Colonic mucosa (tissue), 4 donors: ENCODE results near the gene ZNF221. TPM values are rescaled to one million over a fixed set of nuclear protein-coding genes. Genes with fewer than 3 reads are reported as not detected.

Experiments used
- DNase-seq: peaks from one replicate; pipeline ENCODE4 v3.0.0-alpha.2; 2020
- H3K27ac ChIP-seq: fragments of 200-600 bp; one replicate; pipeline ENCODE4 v1.8.0; 2021
- H3K27me3 ChIP-seq: fragments of 200-600 bp; one replicate; pipeline ENCODE4 v1.8.0; 2021
- H3K36me3 ChIP-seq: fragments of 200-600 bp; one replicate; pipeline ENCODE4 v1.8.0; 2021
- H3K4me1 ChIP-seq: fragments of 200-600 bp; one replicate; pipeline ENCODE4 v1.8.0; 2021; ENCODE audit warnings: mild to moderate bottlenecking
- H3K4me3 ChIP-seq: fragments of 200-600 bp; one replicate; pipeline ENCODE4 v1.8.0; 2021
- H3K9ac ChIP-seq, 2 donors: one replicate each; pipeline ENCODE4 v1.7.0; 2013; ENCODE audit warnings: control low read depth in 2 of 2, low read depth in 2 of 2, low read length in 2 of 2
- H3K9me3 ChIP-seq: fragments of 200-600 bp; one replicate; pipeline ENCODE4 v1.8.0; 2021
- intact Hi-C: fragments of 100-400 bp; cut with DNase I; formaldehyde crosslinking; loops from one replicate; pipeline ENCODE4 v1.14.1; 2022
- total RNA-seq, 2 donors: library from RNA; stranded (reverse); fragmentation: NEBNext Ultra II Directional in 1 of 2; extraction: Animal tissue kit (Norgen Biotek cat#: 25700) in 1 of 2; gene quantifications; one replicate each; pipeline ENCODE4 v1.2.1, GENCODE V29; 2021
- TF ChIP-seq, protein P1 (sequence below): fragments of 200-600 bp; IDR thresholded peaks from one replicate; pipeline ENCODE4 v1.8.0; 2022; ENCODE audit warnings: antibody characterized with exemption, mild to moderate bottlenecking
- donor health status: healthy.
- donor health status: DM: no; HTN: no; CAD: no.
- donor health status: DM: no; HTN: no; CAD: no.

Gene ZNF221
- total RNA-seq, 2 donors from 2014 or later: 2.0 to 2.1 TPM

DNA sequence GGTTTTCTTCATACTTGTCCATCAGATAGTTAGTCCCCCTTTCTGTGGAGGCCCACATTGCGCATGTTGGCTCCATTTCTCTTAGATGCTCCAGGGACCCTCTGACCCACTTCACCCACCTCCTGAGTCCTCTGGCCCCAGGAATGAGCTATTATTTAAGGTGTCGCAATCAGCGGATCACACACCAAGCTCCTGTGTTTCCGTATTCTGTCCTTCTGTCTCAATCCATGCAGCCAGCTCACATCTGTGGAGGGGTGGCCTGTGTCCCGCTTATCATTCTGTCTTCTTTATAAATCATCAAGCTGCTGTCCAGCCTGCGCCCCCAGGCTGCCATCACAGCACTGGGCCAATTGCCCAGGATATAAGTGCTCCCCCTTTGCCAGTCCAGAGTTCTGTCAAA, 56.4 kb downstream of the ZNF221 start:
- Histone ChIP-seq H3K4me1 (no peaks in the 10 kb centered on the region), H3K27ac (no peak overlapping the region), H3K36me3 (peaks cover 18% of the 10 kb centered on the region), H3K4me3 (no peak overlapping the region), H3K9me3 (no peaks in the 10 kb centered on the region), H3K27me3 (no peaks in the 10 kb centered on the region), H3K9ac (no peak overlapping the region)
- TF ChIP-seq, protein P1, sequence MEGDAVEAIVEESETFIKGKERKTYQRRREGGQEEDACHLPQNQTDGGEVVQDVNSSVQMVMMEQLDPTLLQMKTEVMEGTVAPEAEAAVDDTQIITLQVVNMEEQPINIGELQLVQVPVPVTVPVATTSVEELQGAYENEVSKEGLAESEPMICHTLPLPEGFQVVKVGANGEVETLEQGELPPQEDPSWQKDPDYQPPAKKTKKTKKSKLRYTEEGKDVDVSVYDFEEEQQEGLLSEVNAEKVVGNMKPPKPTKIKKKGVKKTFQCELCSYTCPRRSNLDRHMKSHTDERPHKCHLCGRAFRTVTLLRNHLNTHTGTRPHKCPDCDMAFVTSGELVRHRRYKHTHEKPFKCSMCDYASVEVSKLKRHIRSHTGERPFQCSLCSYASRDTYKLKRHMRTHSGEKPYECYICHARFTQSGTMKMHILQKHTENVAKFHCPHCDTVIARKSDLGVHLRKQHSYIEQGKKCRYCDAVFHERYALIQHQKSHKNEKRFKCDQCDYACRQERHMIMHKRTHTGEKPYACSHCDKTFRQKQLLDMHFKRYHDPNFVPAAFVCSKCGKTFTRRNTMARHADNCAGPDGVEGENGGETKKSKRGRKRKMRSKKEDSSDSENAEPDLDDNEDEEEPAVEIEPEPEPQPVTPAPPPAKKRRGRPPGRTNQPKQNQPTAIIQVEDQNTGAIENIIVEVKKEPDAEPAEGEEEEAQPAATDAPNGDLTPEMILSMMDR: no peak
- no peak for DNase-seq
- intact Hi-C loops: no loop called here

- Histone ChIP-seq H3K27me3 (no peaks in the 10 kb centered on the region), H3K4me1 (no peaks in the 10 kb centered on the region), H3K4me3 (no peak overlapping the region), H3K9ac (no peak overlapping the region), H3K9me3 (no peaks in the 10 kb centered on the region), H3K36me3 (peaks cover 18% of the 10 kb centered on the region), H3K27ac (no peak overlapping the region)
- TF ChIP-seq, protein P1: no peak
- DNase-seq: no peak
- intact Hi-C loops: no loop called here
Observed at GRCh38 chr19:44010468-44010867, 59.4 kb downstream of the ZNF221 start.

Other genes starting within 250 kb of the ZNF221 start
- gene IRGC, start 235.2 kb upstream of the ZNF221 start, total RNA-seq: not detected
- gene SMG9, start 196.3 kb upstream of the ZNF221 start, total RNA-seq: 10 to 100 TPM; 30.1 to 66.6 TPM
- gene KCNN4, start 170.3 kb upstream of the ZNF221 start, total RNA-seq: 10 to 100 TPM; 25.4 to 60.9 TPM
- gene LYPD5, start 148.8 kb upstream of the ZNF221 start, total RNA-seq: 1 to 10 TPM; 3.3 to 3.9 TPM
- gene ZNF283, start 123.9 kb upstream of the ZNF221 start, total RNA-seq: 1 to 10 TPM; 6.5 to 7.3 TPM
- gene ZNF404, start 67.3 kb upstream of the ZNF221 start, total RNA-seq: 1 to 10 TPM; 1.1 to 1.6 TPM
- 1 to 10 TPM; 8.1 to 8.7 TPM for gene ZNF45, start 15.9 kb upstream of the ZNF221 start, total RNA-seq
- gene ZNF155, start 33.0 kb downstream of the ZNF221 start, total RNA-seq: 1 to 10 TPM; 5.6 to 6.1 TPM
- 1 to 10 TPM; 2.3 to 2.9 TPM for gene ZNF230, start 51.7 kb downstream of the ZNF221 start, total RNA-seq
- gene ZNF222, start 74.2 kb downstream of the ZNF221 start, total RNA-seq: 1 to 10 TPM; 1.2 to 2.4 TPM
- gene ZNF223, start 100.8 kb downstream of the ZNF221 start, total RNA-seq: 1 to 10 TPM; 5.1 to 5.5 TPM
- 1 to 10 TPM; 1.2 to 1.4 TPM for gene ZNF284, start 120.9 kb downstream of the ZNF221 start, total RNA-seq
- gene ZNF224, start 143.1 kb downstream of the ZNF221 start, total RNA-seq: 10 to 100 TPM; 19.8 to 21.1 TPM
- 1 to 10 TPM; 2.8 TPM for gene ZNF225, start 162.2 kb downstream of the ZNF221 start, total RNA-seq
- 1 to 10 TPM; 6.3 to 7.5 TPM for gene ZNF234, start 190.3 kb downstream of the ZNF221 start, total RNA-seq
- 10 to 100 TPM; 12.9 to 15.5 TPM for gene ZNF226, start 213.9 kb downstream of the ZNF221 start, total RNA-seq